K562 (cell line): Measurements from ENCODE around the gene FXYD3. TPM values are rescaled to one million over a fixed set of nuclear protein-coding genes. Genes with fewer than 3 reads are reported as not detected.

Experiments used
- ARHGAP35 ChIP-seq: fragments of 450-650 bp; IDR thresholded peaks from 2 replicates; pipeline ENCODE4 v1.6.1; 2018; ENCODE audit not compliant: partially characterized antibody
- BACH1 ChIP-seq: fragments of 200-800 bp; sonication (Bioruptor generic); IDR thresholded peaks from 2 replicates; pipeline ENCODE4 v1.6.1; 2016; ENCODE audit warnings: missing genetic modification characterization, missing compliant biosample characterization
- CBX5 ChIP-seq: IDR thresholded peaks from 2 replicates; pipeline ENCODE4 v1.6.1; 2014; ENCODE audit warnings: low read depth, borderline replicate concordance
- E2F1 ChIP-seq: sonication (generic); formaldehyde crosslinking; IDR thresholded peaks from 2 replicates; pipeline ENCODE4 v1.8.1; 2023; ENCODE audit warnings: mild to moderate bottlenecking, missing genetic modification reagents, moderate library complexity
- HBP1 ChIP-seq: fragments of 450-650 bp; formaldehyde crosslinking; IDR thresholded peaks from 2 replicates; pipeline ENCODE4 v1.4.0; 2022; ENCODE audit warnings: missing genetic modification characterization
- MCM2 ChIP-seq: fragments of 450-650 bp; IDR thresholded peaks from 2 replicates; pipeline ENCODE4 v1.6.1; 2017; ENCODE audit warnings: low read depth, mild to moderate bottlenecking
- NR2C2 ChIP-seq, 2 experiments: fragments of 200-800 bp in 1 of 2; sonication (Bioruptor generic) in 1 of 2; sonication (generic) in 1 of 2; formaldehyde crosslinking in 1 of 2; IDR thresholded peaks; 2 replicates each; pipeline versions ENCODE4 v1.6.1 to v1.8.0; 2016 to 2022; ENCODE audit warnings: mild to moderate bottlenecking in 1 of 2, missing compliant biosample characterization in 1 of 2, missing genetic modification characterization in 1 of 2, missing genetic modification reagents in 1 of 2
- RNF219 ChIP-seq: fragments of 250-450 bp; sonication (Bioruptor Pico); IDR thresholded peaks from 2 replicates; pipeline ENCODE4 v1.5.0; 2022; ENCODE audit warnings: mild to moderate bottlenecking
- TEAD2 ChIP-seq: fragments of 450-650 bp; IDR thresholded peaks from 2 replicates; pipeline ENCODE4 v1.6.1; 2016; ENCODE audit warnings: missing genetic modification characterization, control low read depth, missing compliant biosample characterization
- TSHZ1 ChIP-seq: fragments of 250-450 bp; sonication (Bioruptor Pico); IDR thresholded peaks from 2 replicates; pipeline ENCODE4 v1.4.0; 2020; ENCODE audit warnings: mild to moderate bottlenecking, moderate library complexity
- USF2 ChIP-seq: sonication (generic); formaldehyde crosslinking; IDR thresholded peaks from 2 replicates; pipeline ENCODE4 v1.5.0; 2020; ENCODE audit warnings: missing genetic modification reagents
- WHSC1 ChIP-seq: IDR thresholded peaks from one replicate; pipeline ENCODE4 v1.6.1; 2012; ENCODE audit warnings: low read length, control low read depth, inconsistent platforms
- ZFP91 ChIP-seq: sonication (generic); formaldehyde crosslinking; IDR thresholded peaks from 2 replicates; pipeline ENCODE4 v1.8.0; 2022; ENCODE audit warnings: mild to moderate bottlenecking, missing genetic modification reagents
- ZKSCAN3 ChIP-seq: fragments of 250-450 bp; sonication (Bioruptor Pico); IDR thresholded peaks from 2 replicates; pipeline ENCODE4 v1.4.0; 2020
- ZNF41 ChIP-seq: fragments of 250-450 bp; sonication (Bioruptor Pico); conservative IDR thresholded peaks from 2 replicates; pipeline ENCODE4 v1.4.0; 2020; ENCODE audit warnings: mild to moderate bottlenecking
- polyA plus RNA-seq, 8 experiments: library from polyadenylated mRNA; depleted of rRNA in 4 of 8; stranded (reverse) in 5 of 8; unstranded in 3 of 8; fragments of >200 nt; fragmentation: Nextera tagmentation in 2 of 8; fragmentation: Illumina TruSeq in 1 of 8; extraction: Ambion mirVana in 2 of 8; extraction: Trizol in 1 of 8; gene quantifications; 2 replicates each; pipeline versions ENCODE4 v1.2.1 to v1.2.3, GENCODE V29; 2011 to 2014; ENCODE audit warnings: inconsistent platforms in 1 of 8, missing spikeins in 1 of 8
- total RNA-seq, 7 experiments: library from RNA; depleted of rRNA in 6 of 7; stranded (reverse); fragments of >200 nt in 6 of 7; fragmentation: Illumina TruSeq in 2 of 7; extraction: Trizol in 2 of 7; gene quantifications; 2 replicates each; pipeline versions ENCODE4 v1.2.1 to v1.2.3, GENCODE V29; 2011 to 2021; ENCODE audit warnings: low replicate concordance in 1 of 7

Gene FXYD3
- total and polyA plus RNA-seq, 9 of the 15 experiments (the other 6 are each of a cell fraction or from before 2014, with no cell fraction given) = 0.24 TPM; not detected in 8

- peak; percentile 73 for TF ChIP-seq ZNF41 (CRISPR knock-in tag)
- no peak for TF ChIP-seq USF2 (CRISPR knock-in tag)
- TF ChIP-seq ZKSCAN3 (CRISPR knock-in tag) = peak; percentile 44; the same call in 1 of the 2 replicates
- no peak for TF ChIP-seq ZFP91 (CRISPR knock-in tag)
- no peak for TF ChIP-seq ARHGAP35
- peak; percentile 74; the same call in 1 of the 2 replicates for TF ChIP-seq RNF219 (CRISPR knock-in tag)
- TF ChIP-seq BACH1 (tag) = peak; percentile 86
- TF ChIP-seq CBX5 = no peak
- no peak for TF ChIP-seq WHSC1
- TF ChIP-seq TSHZ1 (CRISPR knock-in tag) = peak; percentile 91
- TF ChIP-seq NR2C2 (CRISPR knock-in tag; IDR thresholded peaks at IDR 0.05) = no peak
- TF ChIP-seq NR2C2 (tag; IDR thresholded peaks at IDR 0.05) = peak; percentile 55; the same call in 1 of the 2 replicates
- TF ChIP-seq HBP1 (CRISPR knock-in tag) = 0 out of 2 replicates have a peak, but pooled peaks have one; percentile 16
- TF ChIP-seq TEAD2 = peak; percentile 54; the same call in 1 of the 2 replicates
- TF ChIP-seq MCM2 = no peak
- no peak for TF ChIP-seq E2F1
Observed at GRCh38 chr19:35165200-35166058, 49.8 kb downstream of the FXYD3 start (continued).
